GM10266 (cell line): Measurements from ENCODE around the gene ST3GAL6.

ENCODE experiments used
- DNase-seq: peaks from one replicate; pipeline ENCODE4 v3.0.0; 2012; ENCODE audit errors: extremely low spot score
- CTCF ChIP-seq: IDR thresholded peaks from 2 replicates; pipeline ENCODE4 v1.5.1; 2012; ENCODE audit warnings: mild to moderate bottlenecking, low read depth; ENCODE audit not compliant: control insufficient read depth, insufficient read depth; ENCODE audit errors: missing control alignments

Gene ST3GAL6

GRCh38 chr3:98775459-98776139 is 12.5 kb downstream of the ST3GAL6 start:
- no peak for TF ChIP-seq CTCF
- DNase-seq: no peak

GRCh38 chr3:98776140-98776493 is 13.0 kb downstream of the ST3GAL6 start:
- no peak for DNase-seq
- no peak for TF ChIP-seq CTCF

GRCh38 chr3:98777286-98777685 is 14.1 kb downstream of the ST3GAL6 start:
- no peak for DNase-seq
- TF ChIP-seq CTCF: no peak

GRCh38 chr3:98777801-98778220 is 14.7 kb downstream of the ST3GAL6 start:
- DNase-seq: no peak
- TF ChIP-seq CTCF: no peak

GRCh38 chr3:98778383-98778782 is 15.2 kb downstream of the ST3GAL6 start:
- no peak for DNase-seq
- TF ChIP-seq CTCF: no peak

- no peak for TF ChIP-seq CTCF
- no peak for DNase-seq
These were observed 15.8 kb downstream of the ST3GAL6 start for GRCh38 chr3:98778852-98779413.

GRCh38 chr3:98779541-98780335 is 16.6 kb downstream of the ST3GAL6 start:
- TF ChIP-seq CTCF: no peak
- DNase-seq: no peak
